ENCODE results near the gene KCNQ1OT1.

The KCNQ1OT1 gene

DNA sequence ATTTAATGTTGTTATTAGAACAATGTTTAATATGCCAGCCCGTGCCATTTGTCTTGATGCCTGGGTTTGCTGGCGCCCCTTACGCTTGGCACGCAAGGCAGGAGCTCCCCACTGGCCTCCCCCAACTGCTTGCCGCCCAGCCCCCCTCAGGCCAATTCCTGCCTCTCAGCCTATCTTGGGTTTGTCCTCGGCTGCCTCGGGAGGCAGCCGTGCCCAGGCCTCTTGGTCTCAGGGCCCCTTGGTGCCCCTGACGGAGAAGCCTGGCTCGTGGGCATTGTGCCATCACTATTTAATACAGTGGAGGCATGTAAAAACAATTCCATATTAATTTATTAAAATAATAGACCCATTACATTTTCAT, 119.8 kb downstream of the KCNQ1OT1 start:
- Histone ChIP-seq H3K36me3 (ENCODE audit: control insufficient read depth in 4 of 4, insufficient read depth in 4 of 4, low read length in 3 of 4) (no peaks in the 10 kb centered on the region), H3K27me3 (replicated peaks in 2 of 5; ENCODE audit: control insufficient read depth in 4 of 5, insufficient read depth in 5 of 5, low read length in 4 of 5) (no peaks in the 10 kb centered on the region), H3K27ac (ENCODE audit: insufficient read depth in 1 of 2, low read depth in 1 of 2, low read length in 2 of 2, poor library complexity in 1 of 2, severe bottlenecking in 2 of 2) (no peak overlapping the region), H3K4me3 (ENCODE audit: control insufficient read depth in 1 of 7, extremely low read depth in 1 of 7, insufficient read depth in 4 of 7, low read depth in 2 of 7, low read length in 6 of 7) (no peak overlapping the region), H3K4me1 (ENCODE audit: control extremely low read depth in 1 of 4, control insufficient read depth in 4 of 4, insufficient read depth in 4 of 4, low read length in 3 of 4) (no peaks in the 10 kb centered on the region), H3K9me3 (ENCODE audit: control extremely low read depth in 1 of 5, control insufficient read depth in 4 of 5, insufficient read depth in 2 of 5, low read depth in 1 of 5, low read length in 4 of 5) (no peaks in the 10 kb centered on the region)
- CTCF ChIA-PET, result no interaction called here
- 90% methylated on average over 2 of the region's 10 CpGs for WGBS (ENCODE audit: insufficient coverage)
- POLR2A ChIA-PET, result no interaction called here
- DNase-seq, result no peak

DNA sequence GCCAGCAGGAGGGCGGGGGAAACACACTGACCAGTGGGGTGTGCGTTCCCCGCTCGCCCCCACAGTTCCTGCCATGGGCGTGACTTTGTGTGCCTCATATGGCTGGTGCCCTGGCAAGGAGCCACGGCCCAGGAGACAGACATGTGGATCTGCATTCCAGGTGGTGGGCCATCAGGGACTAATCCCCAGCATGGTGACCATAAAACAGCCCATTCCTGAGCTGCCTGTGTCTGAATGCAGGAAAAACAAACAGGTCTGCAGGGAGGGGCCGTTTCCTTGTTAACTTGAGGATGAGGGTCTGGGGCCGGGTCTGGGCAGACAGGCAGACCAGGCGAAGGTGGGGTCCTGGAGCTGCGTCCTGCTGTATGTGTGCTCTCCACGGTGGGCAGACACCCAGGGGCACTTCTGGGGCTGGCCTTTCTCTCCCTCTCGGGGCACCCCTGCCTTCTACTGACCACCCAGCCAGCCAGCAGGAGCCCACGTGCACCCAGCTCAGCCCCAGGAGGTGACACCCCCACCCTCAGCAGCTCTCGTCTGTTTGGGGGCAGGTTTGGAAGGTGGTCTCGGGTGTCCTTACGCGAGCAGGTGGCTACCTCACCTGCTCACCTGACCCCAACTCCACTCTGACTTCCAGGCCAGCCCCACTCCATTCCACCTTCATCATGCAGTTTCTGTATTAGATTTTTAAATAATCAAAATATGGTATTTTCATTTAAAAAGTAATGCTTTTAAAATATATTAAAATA, 120.3 kb downstream of the KCNQ1OT1 start:
- Histone ChIP-seq H3K9me3 (ENCODE audit: control extremely low read depth in 1 of 5, control insufficient read depth in 4 of 5, insufficient read depth in 2 of 5, low read depth in 1 of 5, low read length in 4 of 5) (no peaks in the 10 kb centered on the region), H3K27ac (ENCODE audit: insufficient read depth in 1 of 2, low read depth in 1 of 2, low read length in 2 of 2, poor library complexity in 1 of 2, severe bottlenecking in 2 of 2) (no peak overlapping the region), H3K27me3 (replicated peaks in 2 of 5; ENCODE audit: control insufficient read depth in 4 of 5, insufficient read depth in 5 of 5, low read length in 4 of 5) (no peaks in the 10 kb centered on the region), H3K4me3 (ENCODE audit: control insufficient read depth in 1 of 7, extremely low read depth in 1 of 7, insufficient read depth in 4 of 7, low read depth in 2 of 7, low read length in 6 of 7) (no peak overlapping the region), H3K4me1 (ENCODE audit: control extremely low read depth in 1 of 4, control insufficient read depth in 4 of 4, insufficient read depth in 4 of 4, low read length in 3 of 4) (no peaks in the 10 kb centered on the region), H3K36me3 (ENCODE audit: control insufficient read depth in 4 of 4, insufficient read depth in 4 of 4, low read length in 3 of 4) (no peaks in the 10 kb centered on the region)
- DNase-seq, result no peak
- POLR2A ChIA-PET, result no interaction called here
- CTCF ChIA-PET, result no interaction called here
- 96% methylated on average over 9 of the region's 17 CpGs for WGBS (ENCODE audit: insufficient coverage)

- Histone ChIP-seq H3K27me3 (replicated peaks in 2 of 5; ENCODE audit: control insufficient read depth in 4 of 5, insufficient read depth in 5 of 5, low read length in 4 of 5) (no peaks in the 10 kb centered on the region), H3K4me1 (ENCODE audit: control extremely low read depth in 1 of 4, control insufficient read depth in 4 of 4, insufficient read depth in 4 of 4, low read length in 3 of 4) (no peaks in the 10 kb centered on the region), H3K9me3 (ENCODE audit: control extremely low read depth in 1 of 5, control insufficient read depth in 4 of 5, insufficient read depth in 2 of 5, low read depth in 1 of 5, low read length in 4 of 5) (no peaks in the 10 kb centered on the region), H3K36me3 (ENCODE audit: control insufficient read depth in 4 of 4, insufficient read depth in 4 of 4, low read length in 3 of 4) (no peaks in the 10 kb centered on the region), H3K4me3 (ENCODE audit: control insufficient read depth in 1 of 7, extremely low read depth in 1 of 7, insufficient read depth in 4 of 7, low read depth in 2 of 7, low read length in 6 of 7) (no peak overlapping the region), H3K27ac (ENCODE audit: insufficient read depth in 1 of 2, low read depth in 1 of 2, low read length in 2 of 2, poor library complexity in 1 of 2, severe bottlenecking in 2 of 2) (no peak overlapping the region)
- ChIA-PET POLR2A (no interaction called here), CTCF (no interaction called here)
- no peak for DNase-seq
- 87% methylated on average over 5 of the region's 7 CpGs for WGBS (ENCODE audit: insufficient coverage)
Observed at GRCh38 chr11:2578929-2579270, 120.9 kb downstream of the KCNQ1OT1 start.

- ChIA-PET CTCF (no interaction called here), POLR2A (no interaction called here)
- no peak overlapping the region for H3K4me3 ChIP-seq (ENCODE audit: control insufficient read depth in 1 of 7, extremely low read depth in 1 of 7, insufficient read depth in 4 of 7, low read depth in 2 of 7, low read length in 6 of 7)
- no peaks in the 10 kb centered on the region for H3K36me3 ChIP-seq (ENCODE audit: control insufficient read depth in 4 of 4, insufficient read depth in 4 of 4, low read length in 3 of 4)
- WGBS (ENCODE audit: insufficient coverage), result 94% methylated on average over 20 of the region's 22 CpGs
- no peaks in the 10 kb centered on the region for H3K4me1 ChIP-seq (ENCODE audit: control extremely low read depth in 1 of 4, control insufficient read depth in 4 of 4, insufficient read depth in 4 of 4, low read length in 3 of 4)
- H3K27ac ChIP-seq (ENCODE audit: insufficient read depth in 1 of 2, low read depth in 1 of 2, low read length in 2 of 2, poor library complexity in 1 of 2, severe bottlenecking in 2 of 2), result no peak overlapping the region
- H3K9me3 ChIP-seq (ENCODE audit: control extremely low read depth in 1 of 5, control insufficient read depth in 4 of 5, insufficient read depth in 2 of 5, low read depth in 1 of 5, low read length in 4 of 5), result no peaks in the 10 kb centered on the region
- no peaks in the 10 kb centered on the region for H3K27me3 ChIP-seq (replicated peaks in 2 of 5; ENCODE audit: control insufficient read depth in 4 of 5, insufficient read depth in 5 of 5, low read length in 4 of 5)
- no peak for DNase-seq
Observed at GRCh38 chr11:2577991-2578928, 121.5 kb downstream of the KCNQ1OT1 start.

GRCh38 chr11:2577031-2577990, 122.5 kb downstream of the KCNQ1OT1 start:
- CTCF ChIA-PET, result interaction anchor here (1.1 kb wide), 1 partner anchor 13 kb away, joined by 3 read pairs; no protein-coding TSS in a partner anchor
- no peaks in the 10 kb centered on the region for H3K36me3 ChIP-seq (ENCODE audit: control insufficient read depth in 4 of 4, insufficient read depth in 4 of 4, low read length in 3 of 4)
- no peak overlapping the region for H3K27ac ChIP-seq (ENCODE audit: insufficient read depth in 1 of 2, low read depth in 1 of 2, low read length in 2 of 2, poor library complexity in 1 of 2, severe bottlenecking in 2 of 2)
- H3K4me3 ChIP-seq (ENCODE audit: control insufficient read depth in 1 of 7, extremely low read depth in 1 of 7, insufficient read depth in 4 of 7, low read depth in 2 of 7, low read length in 6 of 7), result no peak overlapping the region
- no peaks in the 10 kb centered on the region for H3K4me1 ChIP-seq (ENCODE audit: control extremely low read depth in 1 of 4, control insufficient read depth in 4 of 4, insufficient read depth in 4 of 4, low read length in 3 of 4)
- no peak for DNase-seq
- 97% methylated on average over 28 of the region's 33 CpGs for WGBS (ENCODE audit: insufficient coverage)
- no peaks in the 10 kb centered on the region for H3K9me3 ChIP-seq (ENCODE audit: control extremely low read depth in 1 of 5, control insufficient read depth in 4 of 5, insufficient read depth in 2 of 5, low read depth in 1 of 5, low read length in 4 of 5)
- POLR2A ChIA-PET, result no interaction called here
- H3K27me3 ChIP-seq (replicated peaks in 2 of 5; ENCODE audit: control insufficient read depth in 4 of 5, insufficient read depth in 5 of 5, low read length in 4 of 5), result no peaks in the 10 kb centered on the region

- Histone ChIP-seq H3K9me3 (ENCODE audit: control extremely low read depth in 1 of 5, control insufficient read depth in 4 of 5, insufficient read depth in 2 of 5, low read depth in 1 of 5, low read length in 4 of 5) (no peaks in the 10 kb centered on the region), H3K27me3 (replicated peaks in 2 of 5; ENCODE audit: control insufficient read depth in 4 of 5, insufficient read depth in 5 of 5, low read length in 4 of 5) (no peaks in the 10 kb centered on the region), H3K4me1 (ENCODE audit: control extremely low read depth in 1 of 4, control insufficient read depth in 4 of 4, insufficient read depth in 4 of 4, low read length in 3 of 4) (no peaks in the 10 kb centered on the region), H3K27ac (ENCODE audit: insufficient read depth in 1 of 2, low read depth in 1 of 2, low read length in 2 of 2, poor library complexity in 1 of 2, severe bottlenecking in 2 of 2) (no peak overlapping the region), H3K36me3 (ENCODE audit: control insufficient read depth in 4 of 4, insufficient read depth in 4 of 4, low read length in 3 of 4) (no peaks in the 10 kb centered on the region), H3K4me3 (ENCODE audit: control insufficient read depth in 1 of 7, extremely low read depth in 1 of 7, insufficient read depth in 4 of 7, low read depth in 2 of 7, low read length in 6 of 7) (no peak overlapping the region)
- CTCF ChIA-PET, result interaction anchor here (1.1 to 1.6 kb wide), 2 partner anchors 13 to 117 kb away, joined by 3 read pairs; no protein-coding TSS in a partner anchor
- POLR2A ChIA-PET, result no interaction called here
- WGBS (ENCODE audit: insufficient coverage), result 90% methylated on average over 14 of the region's 15 CpGs
- no peak for DNase-seq
Observed at GRCh38 chr11:2576549-2576948, 123.2 kb downstream of the KCNQ1OT1 start.
